Astrocyte of the cerebellum (primary cell): ENCODE data around the gene PRKAB1.

ENCODE experiments used
- DNase-seq: peaks from one replicate; pipeline ENCODE4 v3.0.0-alpha.2; 2011; ENCODE audit warnings: low read depth
- H3K4me3 ChIP-seq: 2 replicates; pipeline ENCODE4 v1.5.1; 2011; ENCODE audit warnings: mild to moderate bottlenecking, low read depth, low read length, moderate library complexity
- CTCF ChIP-seq: IDR thresholded peaks from 2 replicates; pipeline ENCODE4 v1.5.1; 2012; ENCODE audit warnings: low read length, low read depth, moderate library complexity, mild to moderate bottlenecking; ENCODE audit errors: missing control alignments
- in situ Hi-C: cut with HindIII; loops from 2 replicates; pipeline ENCODE4 v1.10.0; 2017; ENCODE audit warnings: low sequenced_read_pairs

The PRKAB1 gene

GRCh38 chr12:119712721-119713120 is 44.8 kb downstream of the PRKAB1 start:
- TF ChIP-seq CTCF, result no peak
- in situ Hi-C loops, result no loop called here
- no peak for DNase-seq
- H3K4me3 ChIP-seq, result no peak overlapping the region

- no peak overlapping the region for H3K4me3 ChIP-seq
- in situ Hi-C loops, result no loop called here
- no peak for TF ChIP-seq CTCF
- DNase-seq, result no peak
Measured at GRCh38 chr12:119713551-119714031, 45.7 kb downstream of the PRKAB1 start.

- in situ Hi-C loops, result no loop called here
- no peak overlapping the region for H3K4me3 ChIP-seq
- TF ChIP-seq CTCF, result no peak
- DNase-seq, result no peak
Measured at GRCh38 chr12:119714614-119715267, 46.8 kb downstream of the PRKAB1 start.

GRCh38 chr12:119715268-119715620 is 47.3 kb downstream of the PRKAB1 start:
- TF ChIP-seq CTCF, result no peak
- no peak for DNase-seq
- H3K4me3 ChIP-seq, result no peak overlapping the region
- in situ Hi-C loops, result no loop called here

GRCh38 chr12:119718141-119718540 is 50.2 kb downstream of the PRKAB1 start:
- in situ Hi-C loops, result no loop called here
- H3K4me3 ChIP-seq, result no peak overlapping the region
- no peak for DNase-seq
- TF ChIP-seq CTCF, result no peak

GRCh38 chr12:119720349-119720748 is 52.4 kb downstream of the PRKAB1 start:
- no peak for TF ChIP-seq CTCF
- in situ Hi-C loops, result no loop called here
- DNase-seq, result no peak
- no peak overlapping the region for H3K4me3 ChIP-seq

GRCh38 chr12:119721306-119721705 is 53.4 kb downstream of the PRKAB1 start:
- H3K4me3 ChIP-seq, result no peak overlapping the region
- in situ Hi-C loops, result no loop called here
- TF ChIP-seq CTCF, result no peak
- DNase-seq, result no peak
